Endothelial cell of umbilical vein (primary cell): ENCODE results near the gene ARFIP1. TPM values are rescaled to one million over a fixed set of nuclear protein-coding genes. Genes with fewer than 3 reads are reported as not detected.

ENCODE experiments used
- BruUV-seq: library from RNA; stranded (reverse); fragments of 400-500 nt; replicated peaks from 2 replicates; lab custom pipeline; 2021; lab: Mats Ljungman, UMichigan
- CTCF ChIA-PET: fragments of 300-600, 350-600 bp; sonication (Branson Sonifier 250); formaldehyde crosslinking; loops from one replicate; lab custom pipeline; 2021; ENCODE audit warnings: antibody characterized with exemption, inconsistent platforms; lab: Charles Lee
- POLR2A ChIA-PET: fragments of 300-600, 350-600 bp; sonication (Branson Sonifier 250); formaldehyde crosslinking; loops from one replicate; lab custom pipeline; 2021; ENCODE audit warnings: antibody characterized with exemption, inconsistent platforms; lab: Charles Lee
- DNase-seq: peaks from one replicate; pipeline ENCODE4 v3.0.0-alpha.2; 2011; ENCODE audit warnings: low read depth, low spot score
- FAIRE-seq: peaks from 2 replicates; lab custom pipeline; 2011; peaks lifted over from hg19 to GRCh38; lab: Jason Lieb, UNC
- H2AFZ ChIP-seq: 2 replicates; pipeline ENCODE4 v1.6.0; 2012; ENCODE audit warnings: low read depth, low read length, control low read depth, inconsistent platforms
- H3K27ac ChIP-seq: 2 replicates; pipeline ENCODE4 v1.5.1; 2011; ENCODE audit warnings: low read depth, mild to moderate bottlenecking, control low read depth, low read length, moderate library complexity; ENCODE audit not compliant: insufficient read depth
- H3K27me3 ChIP-seq, 2 experiments: 2 replicates each; pipeline versions ENCODE4 v1.6.0 to v1.6.1; 2011; ENCODE audit warnings: low read length in 2 of 2, mixed read lengths in 1 of 2; ENCODE audit not compliant: control insufficient read depth in 2 of 2, insufficient read depth in 2 of 2
- H3K36me3 ChIP-seq, 2 experiments: 2 replicates in 1 of 2; 3 replicates in 1 of 2; pipeline ENCODE4 v1.5.1; 2011; ENCODE audit warnings: low read length in 2 of 2, mild to moderate bottlenecking in 1 of 2, moderate library complexity in 1 of 2; ENCODE audit not compliant: control insufficient read depth in 2 of 2, insufficient read depth in 2 of 2; ENCODE audit errors: extremely low read depth in 1 of 2
- H3K4me1 ChIP-seq: 3 replicates; pipeline ENCODE4 v1.5.1; 2011; ENCODE audit warnings: mild to moderate bottlenecking, low read length; ENCODE audit not compliant: control insufficient read depth, insufficient read depth; ENCODE audit errors: extremely low read depth
- H3K4me2 ChIP-seq: 2 replicates; pipeline ENCODE4 v1.6.1; 2011; ENCODE audit warnings: low read length, control low read depth, mixed read lengths; ENCODE audit not compliant: insufficient read depth
- H3K4me3 ChIP-seq, 3 experiments: fragments of 200-600 bp in 1 of 3; sonication (generic), shearing (Covaris generic) in 1 of 3; replicated peaks in 1 of 3; 2 replicates each; pipeline ENCODE4 v1.5.1; 2011 to 2016; ENCODE audit warnings: control low read depth in 3 of 3, low read length in 3 of 3, mild to moderate bottlenecking in 2 of 3, inconsistent platforms in 1 of 3, low read depth in 1 of 3, moderate library complexity in 1 of 3; ENCODE audit not compliant: insufficient read depth in 1 of 3
- H3K79me2 ChIP-seq: 2 replicates; pipeline ENCODE4 v1.6.0; 2012; ENCODE audit warnings: low read length, inconsistent platforms; ENCODE audit not compliant: control insufficient read depth, insufficient read depth
- H3K9ac ChIP-seq: replicated peaks from 2 replicates; pipeline ENCODE3; 2011; ENCODE audit warnings: low read length, control low read depth; ENCODE audit not compliant: insufficient read depth; ENCODE audit errors: extremely low read depth
- H3K9me1 ChIP-seq: replicated peaks from 3 replicates; pipeline ENCODE4 v1.6.0; 2011; ENCODE audit warnings: mild to moderate bottlenecking, low read length; ENCODE audit not compliant: control insufficient read depth, insufficient read depth; ENCODE audit errors: extremely low read depth
- H3K9me3 ChIP-seq: replicated peaks from 2 replicates; pipeline ENCODE4 v1.5.1; 2012; ENCODE audit warnings: low read length, inconsistent platforms; ENCODE audit not compliant: control insufficient read depth, insufficient read depth
- H4K20me1 ChIP-seq: replicated peaks from 2 replicates; pipeline ENCODE3; 2011; ENCODE audit warnings: mild to moderate bottlenecking, low read length; ENCODE audit not compliant: control insufficient read depth, insufficient read depth; ENCODE audit errors: extremely low read depth
- CTCF ChIP-seq, 2 donors: IDR thresholded peaks; 1 replicate in 1 of 2; 2 replicates in 1 of 2; pipeline ENCODE4 v1.5.1; 2011; ENCODE audit warnings: low read length in 2 of 2, mild to moderate bottlenecking in 2 of 2, moderate library complexity in 2 of 2, control low read depth in 1 of 2, inconsistent platforms in 1 of 2, low read depth in 1 of 2; ENCODE audit not compliant: insufficient read depth in 1 of 2; ENCODE audit errors: extremely low read depth in 1 of 2
- EZH2 ChIP-seq: IDR thresholded peaks from 2 replicates; pipeline ENCODE4 v1.6.1; 2012; ENCODE audit warnings: borderline replicate concordance, low read depth, mild to moderate bottlenecking, moderate library complexity, low read length, inconsistent platforms; ENCODE audit not compliant: severe bottlenecking
- FOS ChIP-seq: IDR thresholded peaks from 2 replicates; pipeline ENCODE4 v1.6.1; 2011; ENCODE audit warnings: mild to moderate bottlenecking, low read length, moderate library complexity, borderline replicate concordance; ENCODE audit not compliant: insufficient read depth
- GATA2 ChIP-seq: IDR thresholded peaks from 2 replicates; pipeline ENCODE4 v1.7.0; 2011; ENCODE audit warnings: low read depth, mild to moderate bottlenecking, moderate library complexity, mixed read lengths, low read length; ENCODE audit not compliant: insufficient read length, insufficient read depth
- JUN ChIP-seq: IDR thresholded peaks from 2 replicates; pipeline ENCODE4 v1.6.1; 2011; ENCODE audit warnings: borderline replicate concordance, low read depth; ENCODE audit not compliant: insufficient read length, insufficient read depth
- MAX ChIP-seq: IDR thresholded peaks from 2 replicates; pipeline ENCODE4 v1.6.1; 2011; ENCODE audit not compliant: insufficient read depth, insufficient read length
- MYC ChIP-seq: IDR thresholded peaks from one replicate; pipeline ENCODE4 v1.6.1; 2011; ENCODE audit warnings: mild to moderate bottlenecking, low read depth, low read length
- POLR2A ChIP-seq: IDR thresholded peaks from 2 replicates; pipeline ENCODE4 v1.6.1; 2012; ENCODE audit warnings: low read depth, mild to moderate bottlenecking, control low read depth, low read length
- POLR2AphosphoS5 ChIP-seq: IDR thresholded peaks from 2 replicates; pipeline ENCODE4 v1.6.1; 2012; ENCODE audit warnings: low read depth, mild to moderate bottlenecking, control low read depth, low read length, moderate library complexity; ENCODE audit not compliant: insufficient read depth
- dilution Hi-C: fragments of 300-500 bp; cut with MboI; formaldehyde crosslinking; loops from one replicate; pipeline ENCODE4 v1.15.0; 2019; ENCODE audit warnings: low sequenced_read_pairs; ENCODE audit not compliant: extremely low pct_ligation_motif_present
- intact Hi-C: fragments of 100-400 bp; cut with micrococcal nuclease; formaldehyde crosslinking; loops from one replicate; pipeline ENCODE4 v1.10.0; 2022
- polyA plus RNA-seq, 4 experiments: library from polyadenylated mRNA; depleted of rRNA in 3 of 4; stranded (reverse) in 3 of 4; unstranded in 1 of 4; fragments of >200 nt; gene quantifications; 2 replicates each; pipeline versions ENCODE4 v1.2.1 to v1.2.3, GENCODE V29; 2011 to 2012; ENCODE audit warnings: missing spikeins in 1 of 4
- total RNA-seq: library from RNA; stranded (reverse); gene quantifications from 2 replicates; pipeline ENCODE4 v1.2.3, GENCODE V29; 2021

The ARFIP1 gene
- total and polyA plus RNA-seq, 2 donors (not counting 3 experiments of a cell fraction or from before 2014, with no cell fraction given), result 10.0 to 24.2 TPM

- no peaks in the 10 kb centered on the region for H3K9me3 ChIP-seq
- FAIRE-seq (no peak), DNase-seq (no peak)
- H3K9ac ChIP-seq, result no peak overlapping the region
- no peak overlapping the region for H3K4me2 ChIP-seq
- intact Hi-C loops (no loop called here), dilution Hi-C loops (no loop called here)
- H4K20me1 ChIP-seq, result no peaks in the 10 kb centered on the region
- H3K36me3 ChIP-seq, result no peaks in the 10 kb centered on the region
- no peak overlapping the region for H3K27ac ChIP-seq
- no peak overlapping the region for H3K4me3 ChIP-seq
- no TSS peak for BruUV-seq
- peaks cover 37% of the 10 kb centered on the region for H3K4me1 ChIP-seq
- H3K27me3 ChIP-seq, result no peaks in the 10 kb centered on the region
- no peaks in the 10 kb centered on the region for H3K79me2 ChIP-seq
- ChIA-PET CTCF (no interaction called here), POLR2A (no interaction called here)
- H2AFZ ChIP-seq, result no peak overlapping the region
- no peaks in the 10 kb centered on the region for H3K9me1 ChIP-seq
- TF ChIP-seq CTCF (IDR thresholded peaks at IDR 0.05; ENCODE audit: extremely low read depth in 1 of 2, insufficient read depth in 1 of 2, low read depth in 1 of 2, low read length in 2 of 2), result no peak
Measured at GRCh38 chr4:152959080-152959479, 179.3 kb downstream of the ARFIP1 start.

GRCh38 chr4:152960082-152960481, 180.3 kb downstream of the ARFIP1 start:
- POLR2A ChIA-PET, result no interaction called here

More at GRCh38 chr4:152960082-152960481, 180.3 kb downstream of the ARFIP1 start:
- H3K4me3 ChIP-seq, result no peak overlapping the region
- H3K36me3 ChIP-seq, result no peaks in the 10 kb centered on the region
- peaks cover 37% of the 10 kb centered on the region for H3K4me1 ChIP-seq
- H2AFZ ChIP-seq, result no peak overlapping the region
- FAIRE-seq, result no peak
- H3K9me3 ChIP-seq, result no peaks in the 10 kb centered on the region
- no peaks in the 10 kb centered on the region for H3K9me1 ChIP-seq
- intact Hi-C loops, result loop anchor here (5.0 kb wide), 1 partner anchor 183 kb away; the partner anchor contains the start of genes ARFIP1 and TIGD4
- no peak overlapping the region for H3K27ac ChIP-seq
- no peaks in the 10 kb centered on the region for H3K27me3 ChIP-seq
- CTCF ChIA-PET, result interaction anchor here (1.4 kb wide), 1 partner anchor 24 kb away, joined by 3 read pairs; the partner anchor contains the start of gene FHDC1
- no peaks in the 10 kb centered on the region for H3K79me2 ChIP-seq
- BruUV-seq, result no TSS peak
- H4K20me1 ChIP-seq, result no peaks in the 10 kb centered on the region
- no peak overlapping the region for H3K4me2 ChIP-seq
- dilution Hi-C loops, result no loop called here
- TF ChIP-seq CTCF (IDR thresholded peaks at IDR 0.05; ENCODE audit: extremely low read depth in 1 of 2, insufficient read depth in 1 of 2, low read depth in 1 of 2, low read length in 2 of 2), result no peak
- TF ChIP-seq GATA2, result no peak
- TF ChIP-seq MAX, result no peak
- no peak for TF ChIP-seq FOS
- no peak for TF ChIP-seq POLR2A
- TF ChIP-seq MYC, result no peak
- no peak for TF ChIP-seq EZH2
- TF ChIP-seq POLR2AphosphoS5, result no peak
- no peak for TF ChIP-seq JUN
- no peak overlapping the region for H3K9ac ChIP-seq
- no peak for DNase-seq
